Brain microvascular endothelial cell (primary cell): Measurements from ENCODE around the gene SLC35A1.

Experiments
- DNase-seq: peaks from one replicate; pipeline ENCODE4 v3.0.0-alpha.2; 2020
- H3K27ac ChIP-seq: fragments of 250-450 bp; sonication (Bioruptor Pico); 2 replicates; pipeline ENCODE4 v1.5.1; 2020; ENCODE audit warnings: mild to moderate bottlenecking, moderate library complexity
- H3K27me3 ChIP-seq: fragments of 250-450 bp; sonication (Bioruptor Pico); replicated peaks from 2 replicates; pipeline ENCODE4 v1.5.1; 2020; ENCODE audit warnings: mild to moderate bottlenecking
- H3K36me3 ChIP-seq: fragments of 250-450 bp; sonication (Bioruptor Pico); replicated peaks from 2 replicates; pipeline ENCODE4 v1.5.1; 2020; ENCODE audit warnings: mild to moderate bottlenecking
- H3K4me3 ChIP-seq: 2 replicates; pipeline ENCODE4 v1.5.1; 2011; ENCODE audit warnings: low read depth, mild to moderate bottlenecking, control low read depth, low read length, moderate library complexity
- CTCF ChIP-seq: IDR thresholded peaks from 2 replicates; pipeline ENCODE4 v1.5.1; 2011; ENCODE audit warnings: low read depth, mild to moderate bottlenecking, moderate library complexity, low read length, control low read depth, inconsistent platforms; ENCODE audit errors: missing control alignments
- in situ Hi-C: cut with HindIII; loops from 2 replicates; pipeline ENCODE4 v1.10.0; 2017; ENCODE audit warnings: low sequenced_read_pairs, low pct_ligation_motif_present

Gene SLC35A1

GRCh38 chr6:87472525-87473418 lies at the start of gene SLC35A1:
SLC35A1 (plus strand) TSS chr6:87472974; CDS start chr6:87473004, 30 bp downstream.
- DNase-seq: peak; percentile 75
- peak within 1 kb of the TSS; percentile 89 for H3K4me3 ChIP-seq
- H3K36me3 ChIP-seq: peaks cover under 1% of the 10 kb centered on the region
- TF ChIP-seq CTCF: no peak
- H3K27me3 ChIP-seq: no peaks in the 10 kb centered on the region
- H3K27ac ChIP-seq: peak within 1 kb of the TSS; percentile 89
- in situ Hi-C loops: no loop called here

GRCh38 chr6:87426789-87427188 lies 46.0 kb upstream of the SLC35A1 start:
- in situ Hi-C loops: no loop called here
- DNase-seq: no peak
- no peak overlapping the region for H3K27ac ChIP-seq
- no peaks in the 10 kb centered on the region for H3K36me3 ChIP-seq
- no peak overlapping the region for H3K4me3 ChIP-seq
- TF ChIP-seq CTCF: no peak
- H3K27me3 ChIP-seq: no peaks in the 10 kb centered on the region

- DNase-seq: no peak
- in situ Hi-C loops: no loop called here
- no peaks in the 10 kb centered on the region for H3K27me3 ChIP-seq
- no peak for TF ChIP-seq CTCF
- no peak overlapping the region for H3K27ac ChIP-seq
- no peaks in the 10 kb centered on the region for H3K36me3 ChIP-seq
- no peak overlapping the region for H3K4me3 ChIP-seq
These were observed 42.3 kb upstream of the SLC35A1 start for GRCh38 chr6:87430499-87430898.

GRCh38 chr6:87431263-87431662 lies 41.5 kb upstream of the SLC35A1 start:
- Histone ChIP-seq H3K36me3 (no peaks in the 10 kb centered on the region), H3K4me3 (no peak overlapping the region), H3K27me3 (no peaks in the 10 kb centered on the region), H3K27ac (no peak overlapping the region)
- in situ Hi-C loops: no loop called here
- peak; percentile 4 for DNase-seq
- TF ChIP-seq CTCF: no peak

GRCh38 chr6:87436435-87436834 lies 36.3 kb upstream of the SLC35A1 start:
- Histone ChIP-seq H3K36me3 (no peaks in the 10 kb centered on the region), H3K27ac (no peak overlapping the region), H3K4me3 (no peak overlapping the region), H3K27me3 (no peaks in the 10 kb centered on the region)
- DNase-seq: peak; percentile 72
- TF ChIP-seq CTCF: no peak
- in situ Hi-C loops: no loop called here
